B cell (primary cell): Measurements from ENCODE around the gene ANKRD33B. TPM values are rescaled to one million over a fixed set of nuclear protein-coding genes. Genes with fewer than 3 reads are reported as not detected.
"Not testable (repeated sequence)": the region's sequence is repeated elsewhere in the genome, so short reads cannot be mapped to it uniquely, and the experiment has no call there.

ENCODE experiments used
- ATAC-seq: fragments of 200-7000 bp; cut with Tn5 transposase; one replicate; pipeline ENCODE4 v1.10.0; 2021; ENCODE audit warnings: low read depth, mild to moderate bottlenecking, moderate number of reproducible peaks, moderate library complexity
- CTCF ChIA-PET: fragments of 350-600 bp; sonication (Branson Sonifier 250); formaldehyde crosslinking; loops from one replicate; lab custom pipeline; 2021; ENCODE audit warnings: antibody characterized with exemption, inconsistent platforms; lab: Charles Lee
- POLR2A ChIA-PET: fragments of 350-600 bp; sonication (Branson Sonifier 250); formaldehyde crosslinking; loops from one replicate; lab custom pipeline; 2021; ENCODE audit warnings: antibody characterized with exemption; lab: Charles Lee
- DNase-seq: peaks from one replicate; pipeline ENCODE4 v3.0.0; 2013
- H2AFZ ChIP-seq: 2 replicates; pipeline ENCODE4 v1.6.1; 2012; ENCODE audit warnings: mild to moderate bottlenecking, low read depth, low read length; ENCODE audit not compliant: insufficient read depth, poor library complexity, severe bottlenecking
- H3K27ac ChIP-seq, 2 donors: 1 replicate in 1 of 2; 2 replicates in 1 of 2; pipeline ENCODE4 v1.5.1; 2012 to 2013; ENCODE audit warnings: low read length in 2 of 2, mild to moderate bottlenecking in 2 of 2, moderate library complexity in 1 of 2
- H3K27me3 ChIP-seq, 4 experiments: fragments of 200-600 bp in 1 of 4; sonication (generic) in 1 of 4; replicated peaks in 1 of 4; 1 replicate in 2 of 4; 2 replicates in 2 of 4; pipeline versions ENCODE4 v1.6.1 to v1.7.0; 2013 to 2016; ENCODE audit warnings: low read length in 3 of 4, mild to moderate bottlenecking in 2 of 4, mixed read lengths in 1 of 4, moderate library complexity in 1 of 4; ENCODE audit not compliant: insufficient read depth in 4 of 4, control insufficient read depth in 3 of 4; ENCODE audit errors: control extremely low read depth in 1 of 4
- H3K36me3 ChIP-seq, 2 experiments: replicated peaks in 1 of 2; 1 replicate in 1 of 2; 2 replicates in 1 of 2; pipeline versions ENCODE4 v1.6.1 to v1.7.1; 2013; ENCODE audit warnings: low read length in 1 of 2; ENCODE audit not compliant: insufficient read depth in 2 of 2, control insufficient read depth in 1 of 2; ENCODE audit errors: control extremely low read depth in 1 of 2, extremely low read depth in 1 of 2
- H3K4me1 ChIP-seq, 2 donors: fragments of 200-600 bp in 1 of 2; sonication (generic) in 1 of 2; 1 replicate in 1 of 2; 2 replicates in 1 of 2; pipeline versions ENCODE4 v1.5.1 to v1.6.1; 2013 to 2017; ENCODE audit warnings: low read length in 2 of 2; ENCODE audit not compliant: control insufficient read depth in 2 of 2, insufficient read depth in 2 of 2
- H3K4me2 ChIP-seq: replicated peaks from 2 replicates; pipeline ENCODE3; 2012; ENCODE audit warnings: mild to moderate bottlenecking, low read depth, low read length; ENCODE audit not compliant: poor library complexity, severe bottlenecking
- H3K4me3 ChIP-seq, 5 experiments: fragments of 200-600 bp in 1 of 5; sonication (generic) in 1 of 5; 1 replicate in 3 of 5; 2 replicates in 2 of 5; pipeline versions ENCODE4 v1.5.1 to v1.7.0; 2011 to 2016; ENCODE audit warnings: low read length in 4 of 5, mild to moderate bottlenecking in 4 of 5, low read depth in 2 of 5, control low read depth in 1 of 5, moderate library complexity in 1 of 5; ENCODE audit not compliant: insufficient read depth in 1 of 5; ENCODE audit errors: control extremely low read depth in 1 of 5, extremely low read depth in 1 of 5
- H3K79me2 ChIP-seq: fragments of 200-600 bp; sonication (generic); one replicate; pipeline ENCODE4 v1.6.0; 2016; ENCODE audit warnings: low read length; ENCODE audit not compliant: control insufficient read depth, insufficient read depth
- H3K9ac ChIP-seq: fragments of 200-600 bp; sonication (generic); 2 replicates; pipeline ENCODE4 v1.6.1; 2017; ENCODE audit warnings: mild to moderate bottlenecking, low read length, moderate library complexity
- H3K9me3 ChIP-seq, 3 donors: one replicate each; pipeline versions ENCODE4 v1.6.1 to v1.7.1; 2013; ENCODE audit warnings: low read length in 2 of 3; ENCODE audit not compliant: control insufficient read depth in 2 of 3, insufficient read depth in 1 of 3; ENCODE audit errors: control extremely low read depth in 1 of 3
- H4K20me1 ChIP-seq: 2 replicates; pipeline ENCODE4 v1.6.0; 2012; ENCODE audit warnings: mild to moderate bottlenecking, low read length; ENCODE audit not compliant: insufficient read depth, control insufficient read depth, poor library complexity, severe bottlenecking
- H3K27ac Mint-ChIP-seq: one replicate; pipeline ENCODE4 v1.8.0; 2021; ENCODE audit warnings: mixed read lengths
- H3K27me3 Mint-ChIP-seq: one replicate; pipeline ENCODE4 v1.8.0; 2021; ENCODE audit warnings: mixed read lengths
- H3K4me1 Mint-ChIP-seq: one replicate; pipeline ENCODE4 v1.8.0; 2021; ENCODE audit warnings: mixed read lengths
- H3K4me3 Mint-ChIP-seq: one replicate; pipeline ENCODE4 v1.8.0; 2021; ENCODE audit warnings: mixed read lengths
- H3K9me3 Mint-ChIP-seq: one replicate; pipeline ENCODE4 v1.8.0; 2022; ENCODE audit warnings: mixed read lengths; ENCODE audit not compliant: insufficient read depth
- EZH2 ChIP-seq: IDR thresholded peaks from 2 replicates; pipeline ENCODE4 v1.6.1; 2012; ENCODE audit warnings: borderline replicate concordance, low read depth, mild to moderate bottlenecking, moderate library complexity, low read length; ENCODE audit not compliant: insufficient read depth, poor library complexity, severe bottlenecking
- WGBS: methylation state at CpG from one replicate; pipeline ENCODE4 v1.1.5; 2013; ENCODE audit warnings: missing lambda C conversion rate; ENCODE audit not compliant: insufficient coverage; 5-methylcytosine and 5-hydroxymethylcytosine counted together
- intact Hi-C: fragments of 100-400 bp; cut with micrococcal nuclease; formaldehyde crosslinking; loops from one replicate; pipeline ENCODE4 v1.10.0; 2022
- polyA plus RNA-seq: library from polyadenylated mRNA; depleted of rRNA; stranded (reverse); fragments of >200 nt; gene quantifications from 2 replicates; pipeline ENCODE4 v1.2.3, GENCODE V29; 2012
- total RNA-seq, 2 donors: library from RNA; stranded (reverse); fragments of 120-200 nt in 1 of 2; gene quantifications; 1 replicate in 1 of 2; 2 replicates in 1 of 2; pipeline versions ENCODE4 v1.2.3 to v1.2.4, GENCODE V29; 2013 to 2022
- TF ChIP-seq, protein P1 (sequence below): fragments of 200-600 bp; IDR thresholded peaks from one replicate; pipeline ENCODE4 v1.8.0; 2022; ENCODE audit warnings: antibody characterized with exemption, mild to moderate bottlenecking

The ANKRD33B gene
- total and polyA plus RNA-seq, 2 donors (not counting 1 experiment from before 2014, with no cell fraction given), result 2.9 to 23.4 TPM

DNA sequence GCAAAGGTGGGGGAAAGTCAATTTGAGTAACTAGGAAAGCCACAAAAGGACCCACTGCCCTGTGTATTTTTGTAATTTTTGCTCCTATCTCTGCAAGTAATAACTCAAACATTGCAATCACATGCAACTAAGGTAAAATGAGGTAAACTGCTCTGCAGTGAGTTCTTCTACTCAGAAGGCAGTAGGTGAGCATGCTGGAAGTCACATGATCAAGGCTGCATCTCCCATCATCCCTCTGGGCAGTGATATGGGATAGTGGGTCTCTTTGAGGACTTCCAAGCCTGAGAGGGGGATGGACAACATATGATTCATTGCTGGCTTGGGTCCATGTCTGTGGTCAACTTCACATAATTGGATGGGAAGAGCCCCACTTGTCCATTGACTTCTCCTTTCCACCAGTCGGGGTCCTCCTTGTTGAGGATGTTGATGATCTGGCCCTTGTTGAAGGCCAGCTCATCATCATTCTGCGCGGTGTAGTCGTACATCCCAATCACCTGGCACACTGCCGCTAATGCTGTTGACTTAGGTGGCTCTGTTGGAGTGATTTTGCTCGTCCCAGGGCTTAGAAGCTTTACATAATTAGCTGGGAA, 100.4 kb downstream of the ANKRD33B start:
- H3K27me3 Mint-ChIP-seq, H3K79me2 ChIP-seq, DNase-seq, H3K4me2 ChIP-seq, H3K4me1 Mint-ChIP-seq, H3K27me3 ChIP-seq, H3K4me3 ChIP-seq, H3K9me3 ChIP-seq, intact Hi-C loops, H4K20me1 ChIP-seq, POLR2A ChIA-PET, ATAC-seq, CTCF ChIA-PET, H2AFZ ChIP-seq, H3K4me3 Mint-ChIP-seq, H3K36me3 ChIP-seq, H3K4me1 ChIP-seq, H3K27ac ChIP-seq, H3K9ac ChIP-seq, H3K9me3 Mint-ChIP-seq, H3K27ac Mint-ChIP-seq: not testable (repeated sequence)
- WGBS, result 85% methylated on average over 3 of the region's 6 CpGs

GRCh38 chr5:10665799-10666198, 101.9 kb downstream of the ANKRD33B start:
- Histone ChIP-seq H3K36me3 (no peaks in the 10 kb centered on the region), H3K9ac (no peak overlapping the region), H3K79me2 (no peaks in the 10 kb centered on the region), H3K4me1 (no peaks in the 10 kb centered on the region), H3K27me3 (no peaks in the 10 kb centered on the region), H3K4me2 (no peak overlapping the region), H4K20me1 (no peaks in the 10 kb centered on the region), H3K9me3 (no peaks in the 10 kb centered on the region), H3K27ac (no peak overlapping the region), H3K4me3 (no peak overlapping the region), H2AFZ (no peak overlapping the region)
- CTCF ChIA-PET, result no interaction called here
- no peak for TF ChIP-seq EZH2
- TF ChIP-seq, protein P1, sequence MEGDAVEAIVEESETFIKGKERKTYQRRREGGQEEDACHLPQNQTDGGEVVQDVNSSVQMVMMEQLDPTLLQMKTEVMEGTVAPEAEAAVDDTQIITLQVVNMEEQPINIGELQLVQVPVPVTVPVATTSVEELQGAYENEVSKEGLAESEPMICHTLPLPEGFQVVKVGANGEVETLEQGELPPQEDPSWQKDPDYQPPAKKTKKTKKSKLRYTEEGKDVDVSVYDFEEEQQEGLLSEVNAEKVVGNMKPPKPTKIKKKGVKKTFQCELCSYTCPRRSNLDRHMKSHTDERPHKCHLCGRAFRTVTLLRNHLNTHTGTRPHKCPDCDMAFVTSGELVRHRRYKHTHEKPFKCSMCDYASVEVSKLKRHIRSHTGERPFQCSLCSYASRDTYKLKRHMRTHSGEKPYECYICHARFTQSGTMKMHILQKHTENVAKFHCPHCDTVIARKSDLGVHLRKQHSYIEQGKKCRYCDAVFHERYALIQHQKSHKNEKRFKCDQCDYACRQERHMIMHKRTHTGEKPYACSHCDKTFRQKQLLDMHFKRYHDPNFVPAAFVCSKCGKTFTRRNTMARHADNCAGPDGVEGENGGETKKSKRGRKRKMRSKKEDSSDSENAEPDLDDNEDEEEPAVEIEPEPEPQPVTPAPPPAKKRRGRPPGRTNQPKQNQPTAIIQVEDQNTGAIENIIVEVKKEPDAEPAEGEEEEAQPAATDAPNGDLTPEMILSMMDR, result no peak
- Mint-ChIP-seq H3K9me3 (no peaks in the 10 kb centered on the region), H3K27ac (no peak overlapping the region), H3K4me1 (peaks cover under 1% of the 10 kb centered on the region), H3K4me3 (no peak overlapping the region), H3K27me3 (no peaks in the 10 kb centered on the region)
- no peak for ATAC-seq
- no peak for DNase-seq
- POLR2A ChIA-PET, result no interaction called here
- WGBS, result 100% methylated on average over 8 of the region's 9 CpGs
- intact Hi-C loops, result no loop called here
